GM12878 (cell line): ENCODE results near the gene VSTM2B. TPM values are rescaled to one million over a fixed set of nuclear protein-coding genes. Genes with fewer than 3 reads are reported as not detected.

Source experiments
- ATAC-seq: fragments of 200-7000 bp; cut with Tn5 transposase; 3 replicates; pipeline ENCODE4 v1.9.1; 2020; ENCODE audit warnings: mild to moderate bottlenecking, moderate library complexity
- BruUV-seq: library from RNA; stranded (reverse); fragments of 400-500 nt; replicated peaks from 2 replicates; lab custom pipeline; 2021; lab: Mats Ljungman, UMichigan
- CTCF ChIA-PET: fragments of 300-600 bp; sonication (Branson Sonifier 250); formaldehyde crosslinking; extraction: SDS; loops from one replicate; lab custom pipeline; 2021; ENCODE audit warnings: inconsistent platforms; lab: Yijun Ruan, JAX
- POLR2A ChIA-PET: fragments of 350-600 bp; formaldehyde crosslinking; extraction: SDS; loops from one replicate; lab custom pipeline; 2021; ENCODE audit warnings: inconsistent platforms; lab: Charles Lee
- RAD21 ChIA-PET: fragments of 300-600 bp; sonication (Branson Sonifier 250); formaldehyde crosslinking; loops from one replicate; lab custom pipeline; 2023; ENCODE audit warnings: antibody characterized with exemption; ENCODE audit not compliant: unreplicated experiment; lab: Charles Lee
- SMC1A ChIA-PET: fragments of 300-600 bp; sonication (Branson Sonifier 250); formaldehyde crosslinking; loops from one replicate; lab custom pipeline; 2023; ENCODE audit not compliant: unreplicated experiment, uncharacterized antibody; lab: Charles Lee
- DNase-seq: peaks from one replicate; pipeline ENCODE4 v3.0.0-alpha.2; 2011; ENCODE audit warnings: low read depth, low spot score
- FAIRE-seq: peaks from 3 replicates; lab custom pipeline; 2011; peaks lifted over from hg19 to GRCh38; lab: Jason Lieb, UNC
- H2AFZ ChIP-seq: 2 replicates; pipeline ENCODE4 v1.6.0; 2011; ENCODE audit warnings: low read depth, low read length, control low read depth; ENCODE audit not compliant: control insufficient read depth
- H3K27ac ChIP-seq: 2 replicates; pipeline ENCODE4 v1.5.1; 2011; ENCODE audit warnings: control low read depth; ENCODE audit not compliant: control insufficient read depth, insufficient read depth
- H3K27me3 ChIP-seq, 2 experiments: replicated peaks in 1 of 2; 2 replicates each; pipeline versions ENCODE4 v1.6.0 to v1.6.1; 2011; ENCODE audit warnings: low read length in 1 of 2; ENCODE audit not compliant: control insufficient read depth in 2 of 2, insufficient read depth in 2 of 2
- H3K36me3 ChIP-seq, 2 experiments: 2 replicates each; pipeline ENCODE4 v1.5.1; 2011; ENCODE audit warnings: low read length in 1 of 2; ENCODE audit not compliant: control insufficient read depth in 2 of 2, insufficient read depth in 2 of 2
- H3K4me1 ChIP-seq: 2 replicates; pipeline ENCODE4 v1.6.1; 2011; ENCODE audit warnings: mild to moderate bottlenecking, low read length, moderate library complexity, mixed read lengths; ENCODE audit not compliant: control insufficient read depth, insufficient read depth
- H3K4me2 ChIP-seq: 2 replicates; pipeline ENCODE4 v1.6.0; 2011; ENCODE audit warnings: control low read depth; ENCODE audit not compliant: control insufficient read depth, insufficient read depth
- H3K4me3 ChIP-seq: fragments of 200-600 bp; sonication (generic); 2 replicates; pipeline ENCODE4 v1.5.1; 2016
- H3K79me2 ChIP-seq: 2 replicates; pipeline ENCODE4 v1.6.0; 2011; ENCODE audit warnings: low read length; ENCODE audit not compliant: control insufficient read depth, insufficient read depth
- H3K9ac ChIP-seq: 2 replicates; pipeline ENCODE4 v1.8.0; 2011; ENCODE audit warnings: low read length, control low read depth, mixed read lengths; ENCODE audit not compliant: control insufficient read depth, insufficient read depth
- H3K9me3 ChIP-seq: replicated peaks from 3 replicates; pipeline ENCODE4 v1.5.1; 2011; ENCODE audit warnings: mild to moderate bottlenecking, low read length; ENCODE audit not compliant: control insufficient read depth, insufficient read depth
- H4K20me1 ChIP-seq: 2 replicates; pipeline ENCODE4 v1.6.0; 2011; ENCODE audit not compliant: control insufficient read depth, insufficient read depth
- ATF2 ChIP-seq: IDR thresholded peaks from 2 replicates; pipeline ENCODE4 v1.6.1; 2012; ENCODE audit warnings: low read length, inconsistent platforms
- HDGF ChIP-seq: fragments of 450-650 bp; IDR thresholded peaks from 2 replicates; pipeline ENCODE4 v1.6.1; 2016; ENCODE audit warnings: antibody characterized with exemption
- KLF5 ChIP-seq: fragments of 450-650 bp; IDR thresholded peaks from 2 replicates; pipeline ENCODE4 v1.6.1; 2014; ENCODE audit warnings: mild to moderate bottlenecking; ENCODE audit not compliant: partially characterized antibody
- RAD21 ChIP-seq: IDR thresholded peaks from 2 replicates; pipeline ENCODE4 v1.6.1; 2011; ENCODE audit warnings: mild to moderate bottlenecking, low read depth, low read length, moderate library complexity; ENCODE audit not compliant: insufficient read depth
- WGBS: methylation state at CpG from one replicate; pipeline ENCODE4 v1.1.6; 2016; ENCODE audit warnings: low lambda C conversion rate; ENCODE audit not compliant: insufficient replicate concordance, insufficient coverage; ENCODE audit errors: missing lambda C conversion rate; 5-methylcytosine and 5-hydroxymethylcytosine counted together
- in situ Hi-C: fragments of 300-500 bp; cut with MboI; formaldehyde crosslinking; loops from 9 replicates; pipeline ENCODE4 v1.14.3; 2018; ENCODE audit warnings: mixed read lengths
- intact Hi-C: fragments of 100-400 bp; cut with micrococcal nuclease; formaldehyde crosslinking; loops from one replicate; pipeline ENCODE4 v1.14.2; 2022; ENCODE audit not compliant: unreplicated experiment
- polyA plus RNA-seq, 11 experiments: library from polyadenylated mRNA; depleted of rRNA in 4 of 11; unstranded in 6 of 11; stranded (reverse) in 5 of 11; fragments of >200 nt; fragmentation: Nextera tagmentation in 4 of 11; fragmentation: Illumina TruSeq in 1 of 11; extraction: Ambion mirVana in 4 of 11; extraction: Trizol in 1 of 11; gene quantifications; 1 replicate in 1 of 11; 2 replicates in 10 of 11; pipeline versions ENCODE4 v1.2.1 to v1.2.3, GENCODE V29; 2011 to 2016; ENCODE audit warnings: inconsistent platforms in 2 of 11, missing spikeins in 2 of 11, low read depth in 1 of 11
- total RNA-seq, 4 experiments: library from RNA; depleted of rRNA in 3 of 4; stranded (reverse); fragments of >200 nt in 3 of 4; fragmentation: Illumina TruSeq in 1 of 4; extraction: Trizol in 1 of 4; gene quantifications; 2 replicates each; pipeline versions ENCODE4 v1.2.1 to v1.2.3, GENCODE V29; 2013 to 2021
- TF ChIP-seq, protein P1 (sequence below): fragments of 450-650 bp; IDR thresholded peaks from 2 replicates; pipeline ENCODE4 v1.6.1; 2014; ENCODE audit warnings: mild to moderate bottlenecking
- TF ChIP-seq, protein P2 (sequence below): fragments of 450-650 bp; IDR thresholded peaks from 2 replicates; pipeline ENCODE4 v1.6.1; 2017; ENCODE audit warnings: low read depth, mild to moderate bottlenecking, moderate library complexity

VSTM2B gene
- total and polyA plus RNA-seq, 10 of the 15 experiments (the other 5 are each of a cell fraction or from before 2014, with no cell fraction given) = not detected

DNA sequence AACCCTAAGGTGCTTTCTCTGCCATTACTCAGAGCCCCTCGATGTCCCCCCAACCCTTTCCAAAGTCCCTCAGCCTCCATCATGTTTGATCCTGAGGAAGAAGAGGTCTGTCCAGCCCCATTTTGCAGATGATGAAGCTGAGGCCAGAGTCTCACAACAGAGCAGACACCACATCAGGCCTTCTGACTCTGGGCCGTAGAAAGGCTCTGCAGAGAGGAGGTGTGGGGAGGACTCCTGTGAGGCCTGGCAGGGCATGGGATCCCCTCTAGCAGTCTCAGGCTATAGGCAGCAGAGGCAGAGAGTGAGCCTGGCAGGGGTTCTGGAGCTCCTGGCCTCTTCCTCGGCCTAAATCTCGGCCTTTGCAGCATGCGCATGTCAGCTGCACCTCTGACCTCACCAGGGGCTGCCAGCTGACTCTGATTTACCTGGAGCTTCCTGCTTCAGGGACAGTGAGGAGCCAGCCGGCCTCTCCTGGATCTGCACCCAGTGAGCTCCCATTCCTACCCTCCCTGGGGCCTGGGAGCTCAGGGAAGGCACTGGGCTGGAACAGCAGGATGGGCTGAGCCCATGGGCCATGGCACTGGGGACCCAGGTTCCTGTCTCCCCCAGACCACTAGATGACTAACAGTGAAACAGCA, 41.7 kb upstream of the VSTM2B start:
- no peak overlapping the region for H2AFZ ChIP-seq
- WGBS = 10% methylated on average over 6 of the region's 6 CpGs
- H3K4me3 ChIP-seq = no peak overlapping the region
- no peak overlapping the region for H3K9ac ChIP-seq
- H3K79me2 ChIP-seq = no peaks in the 10 kb centered on the region
- in situ Hi-C loops = no loop called here
- SMC1A ChIA-PET = no interaction called here
- FAIRE-seq = no peak
- H3K9me3 ChIP-seq = no peaks in the 10 kb centered on the region; the same call in 2 of the 3 replicates
- H3K27me3 ChIP-seq = no peaks in the 10 kb centered on the region
- no TSS peak for BruUV-seq
- H3K36me3 ChIP-seq = no peaks in the 10 kb centered on the region
- TF ChIP-seq RAD21 = no peak
- no peak for TF ChIP-seq HDGF
- no peak for TF ChIP-seq ATF2
- TF ChIP-seq, protein P1, sequence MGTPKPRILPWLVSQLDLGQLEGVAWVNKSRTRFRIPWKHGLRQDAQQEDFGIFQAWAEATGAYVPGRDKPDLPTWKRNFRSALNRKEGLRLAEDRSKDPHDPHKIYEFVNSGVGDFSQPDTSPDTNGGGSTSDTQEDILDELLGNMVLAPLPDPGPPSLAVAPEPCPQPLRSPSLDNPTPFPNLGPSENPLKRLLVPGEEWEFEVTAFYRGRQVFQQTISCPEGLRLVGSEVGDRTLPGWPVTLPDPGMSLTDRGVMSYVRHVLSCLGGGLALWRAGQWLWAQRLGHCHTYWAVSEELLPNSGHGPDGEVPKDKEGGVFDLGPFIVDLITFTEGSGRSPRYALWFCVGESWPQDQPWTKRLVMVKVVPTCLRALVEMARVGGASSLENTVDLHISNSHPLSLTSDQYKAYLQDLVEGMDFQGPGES = no peak
- TF ChIP-seq, all 136 proteins: peak for 0
- H3K4me1 ChIP-seq = no peaks in the 10 kb centered on the region
- intact Hi-C loops = no loop called here
- RAD21 ChIA-PET = no interaction called here
- H3K4me2 ChIP-seq = no peak overlapping the region
- CTCF ChIA-PET = no interaction called here
- H4K20me1 ChIP-seq = no peaks in the 10 kb centered on the region
- no peak overlapping the region for H3K27ac ChIP-seq
- DNase-seq (no peak), ATAC-seq (no peak)
- POLR2A ChIA-PET = no interaction called here

- Histone ChIP-seq H2AFZ (no peak overlapping the region), H3K9ac (no peak overlapping the region), H3K79me2 (no peaks in the 10 kb centered on the region), H3K4me2 (no peak overlapping the region), H3K27me3 (no peaks in the 10 kb centered on the region), H4K20me1 (no peaks in the 10 kb centered on the region), H3K36me3 (no peaks in the 10 kb centered on the region), H3K4me1 (no peaks in the 10 kb centered on the region), H3K27ac (no peak overlapping the region), H3K4me3 (no peak overlapping the region), H3K9me3 (no peaks in the 10 kb centered on the region; the same call in 2 of the 3 replicates)
- intact Hi-C loops (no loop called here), in situ Hi-C loops (no loop called here)
- TF ChIP-seq KLF5 = no peak
- TF ChIP-seq, protein P2, sequence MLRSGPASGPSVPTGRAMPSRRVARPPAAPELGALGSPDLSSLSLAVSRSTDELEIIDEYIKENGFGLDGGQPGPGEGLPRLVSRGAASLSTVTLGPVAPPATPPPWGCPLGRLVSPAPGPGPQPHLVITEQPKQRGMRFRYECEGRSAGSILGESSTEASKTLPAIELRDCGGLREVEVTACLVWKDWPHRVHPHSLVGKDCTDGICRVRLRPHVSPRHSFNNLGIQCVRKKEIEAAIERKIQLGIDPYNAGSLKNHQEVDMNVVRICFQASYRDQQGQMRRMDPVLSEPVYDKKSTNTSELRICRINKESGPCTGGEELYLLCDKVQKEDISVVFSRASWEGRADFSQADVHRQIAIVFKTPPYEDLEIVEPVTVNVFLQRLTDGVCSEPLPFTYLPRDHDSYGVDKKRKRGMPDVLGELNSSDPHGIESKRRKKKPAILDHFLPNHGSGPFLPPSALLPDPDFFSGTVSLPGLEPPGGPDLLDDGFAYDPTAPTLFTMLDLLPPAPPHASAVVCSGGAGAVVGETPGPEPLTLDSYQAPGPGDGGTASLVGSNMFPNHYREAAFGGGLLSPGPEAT = no peak
- DNase-seq = no peak
- BruUV-seq = no TSS peak
- POLR2A ChIA-PET = no interaction called here
- FAIRE-seq = no peak
- no peak for ATAC-seq
- CTCF ChIA-PET = no interaction called here
- whole genome bisulfite sequencing = 28% methylated on average over 6 of the region's 6 CpGs
- RAD21 ChIA-PET = no interaction called here
- SMC1A ChIA-PET = no interaction called here
Measured at GRCh38 chr19:29484876-29485275, 40.9 kb upstream of the VSTM2B start.
